Vagina (tissue), 2 donors: ENCODE data around the gene MRPL28.
"Not testable (repeated sequence)": the region's sequence is repeated elsewhere in the genome, so short reads cannot be mapped to it uniquely, and the experiment has no call there.

ENCODE experiments used
- POLR2A ChIP-seq, 2 donors: fragments of 450-650 bp; IDR thresholded peaks; one replicate each; pipeline ENCODE4 v1.6.1; 2017; ENCODE audit warnings: antibody characterized with exemption in 2 of 2, mild to moderate bottlenecking in 2 of 2, moderate library complexity in 2 of 2
- TF ChIP-seq, protein P1 (sequence below), 3 experiments: fragments of 450-650 bp in 2 of 3; fragments of 200-600 bp in 1 of 3; sonication (generic) in 1 of 3; IDR thresholded peaks; one replicate each; pipeline ENCODE4 v1.5.1; 2017 to 2019; ENCODE audit warnings: antibody characterized with exemption in 3 of 3, mild to moderate bottlenecking in 2 of 3, moderate library complexity in 2 of 3

- TF ChIP-seq, protein P1, sequence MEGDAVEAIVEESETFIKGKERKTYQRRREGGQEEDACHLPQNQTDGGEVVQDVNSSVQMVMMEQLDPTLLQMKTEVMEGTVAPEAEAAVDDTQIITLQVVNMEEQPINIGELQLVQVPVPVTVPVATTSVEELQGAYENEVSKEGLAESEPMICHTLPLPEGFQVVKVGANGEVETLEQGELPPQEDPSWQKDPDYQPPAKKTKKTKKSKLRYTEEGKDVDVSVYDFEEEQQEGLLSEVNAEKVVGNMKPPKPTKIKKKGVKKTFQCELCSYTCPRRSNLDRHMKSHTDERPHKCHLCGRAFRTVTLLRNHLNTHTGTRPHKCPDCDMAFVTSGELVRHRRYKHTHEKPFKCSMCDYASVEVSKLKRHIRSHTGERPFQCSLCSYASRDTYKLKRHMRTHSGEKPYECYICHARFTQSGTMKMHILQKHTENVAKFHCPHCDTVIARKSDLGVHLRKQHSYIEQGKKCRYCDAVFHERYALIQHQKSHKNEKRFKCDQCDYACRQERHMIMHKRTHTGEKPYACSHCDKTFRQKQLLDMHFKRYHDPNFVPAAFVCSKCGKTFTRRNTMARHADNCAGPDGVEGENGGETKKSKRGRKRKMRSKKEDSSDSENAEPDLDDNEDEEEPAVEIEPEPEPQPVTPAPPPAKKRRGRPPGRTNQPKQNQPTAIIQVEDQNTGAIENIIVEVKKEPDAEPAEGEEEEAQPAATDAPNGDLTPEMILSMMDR (IDR thresholded peaks at IDR 0.05), result not testable (repeated sequence)
- not testable (repeated sequence) for TF ChIP-seq POLR2A (IDR thresholded peaks at IDR 0.05)
Observed at GRCh38 chr16:415170-415498, 44.8 kb upstream of the MRPL28 start.
